ENCODE measurements around the gene FAM83E.

Gene FAM83E

DNA sequence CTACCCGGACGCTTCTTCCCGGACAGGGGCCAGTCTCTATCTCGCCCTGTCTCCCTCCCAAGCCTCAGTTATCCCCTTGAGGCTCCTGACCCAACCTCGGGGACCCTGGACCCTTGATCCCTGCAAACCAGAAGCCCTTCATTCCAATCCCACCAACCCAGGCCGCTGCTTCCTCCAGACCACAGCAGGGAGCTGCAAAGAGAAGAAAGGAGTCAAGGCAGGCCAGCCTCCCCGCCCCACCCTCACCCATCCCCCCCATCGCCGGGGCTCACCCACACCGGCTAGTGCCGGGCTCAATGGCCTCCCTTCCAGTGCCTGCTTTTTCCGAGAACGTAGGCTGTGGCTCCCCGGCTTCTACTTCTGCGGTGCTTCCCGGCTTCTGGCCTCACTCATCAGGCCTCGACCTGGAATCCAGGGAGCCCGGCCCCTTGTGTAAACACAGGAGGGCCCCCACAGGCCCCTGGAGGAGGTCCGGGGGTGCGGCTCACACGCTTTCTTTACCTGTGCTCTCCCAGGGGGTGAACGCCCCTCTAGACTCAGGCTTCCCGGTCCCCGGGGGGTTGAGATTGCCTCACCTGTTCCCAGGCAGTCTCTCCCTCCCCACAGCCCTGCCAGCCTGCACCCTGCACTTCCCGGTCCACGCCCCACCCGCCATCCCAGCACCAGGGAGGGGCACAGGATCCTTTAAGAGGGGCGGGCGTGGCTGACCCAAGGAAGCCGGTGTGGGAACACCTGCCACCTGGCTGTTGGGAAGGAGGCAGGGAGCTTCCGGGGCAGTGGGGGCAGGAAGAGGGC is at the start of gene FAM83E:
Gene FAM83E (minus strand): TSS at position 641 of the 795 bp plus-strand sequence. CDS start 1,704 bp downstream, outside the sequence.
- POLR2A ChIA-PET (ENCODE audit: low non-redundant PET), result interaction anchor here (1.0 to 1.2 kb wide), 2 partner anchors 18 to 127 kb away, joined by 3 to 4 read pairs; no protein-coding TSS in a partner anchor

GRCh38 chr19:48664476-48664875 is 49.6 kb upstream of the FAM83E start:
- ChIA-PET POLR2A (ENCODE audit: low non-redundant PET) (no interaction called here), CTCF (interaction anchor here (1.3 kb wide), 1 partner anchor 11 kb away, joined by 3 read pairs; no protein-coding TSS in a partner anchor)
- no peak overlapping the region for H3K27ac ChIP-seq
- no peak for DNase-seq (ENCODE audit: low spot score)
- no peak for TF ChIP-seq CTCF (conservative IDR thresholded peaks at IDR 0.05; ENCODE audit: low read depth)

More for the DNA sequence above, at the start of gene FAM83E:
- no peak for TF ChIP-seq CTCF (conservative IDR thresholded peaks at IDR 0.05; ENCODE audit: low read depth)
- peak within 1 kb of the TSS; percentile 92 for H3K27ac ChIP-seq
- DNase-seq (ENCODE audit: low spot score), result peak; percentile 80
- CTCF ChIA-PET, result interaction anchor here (0.5 to 1.5 kb wide), 5 partner anchors 13 to 548 kb away, joined by 3 to 4 read pairs (median 3); partner anchors contain the start of gene KDELR1

GRCh38 chr19:48663667-48664066 is 48.8 kb upstream of the FAM83E start:
- no peak for DNase-seq (ENCODE audit: low spot score)
- ChIA-PET POLR2A (ENCODE audit: low non-redundant PET) (no interaction called here), CTCF (interaction anchor here (0.5 to 0.6 kb wide), 2 partner anchors 13 to 1530 kb away, joined by 3 read pairs; no protein-coding TSS in a partner anchor)
- H3K27ac ChIP-seq, result no peak overlapping the region
- no peak for TF ChIP-seq CTCF (conservative IDR thresholded peaks at IDR 0.05; ENCODE audit: low read depth)

DNA sequence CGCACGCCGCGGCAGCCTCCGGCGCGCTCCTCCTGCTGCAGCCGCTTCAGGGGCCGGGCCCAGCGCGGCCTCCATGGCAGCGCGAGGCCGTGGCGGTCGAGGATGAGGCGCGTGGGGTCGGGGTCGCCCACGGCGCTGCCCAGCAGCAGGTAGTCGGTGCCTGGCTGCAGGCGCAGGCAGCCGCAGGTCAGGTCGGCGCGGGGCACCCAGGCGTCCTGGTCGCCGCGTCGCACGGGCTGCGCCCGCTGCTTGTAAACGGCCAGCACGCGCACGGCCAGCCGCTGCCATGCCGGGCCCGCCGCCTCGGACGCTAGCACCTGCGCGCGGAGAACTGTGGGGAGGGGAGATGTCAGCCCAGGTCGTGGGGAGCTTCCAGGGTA is 46.8 kb upstream of the FAM83E start:
- ChIA-PET CTCF (interaction anchor here (0.6 kb wide), 1 partner anchor 465 kb away, joined by 7 read pairs; no protein-coding TSS in a partner anchor), POLR2A (ENCODE audit: low non-redundant PET) (no interaction called here)
- DNase-seq (ENCODE audit: low spot score), result no peak
- TF ChIP-seq CTCF (conservative IDR thresholded peaks at IDR 0.05; ENCODE audit: low read depth), result no peak
- H3K27ac ChIP-seq, result peak overlapping the region; percentile 80

GRCh38 chr19:48660852-48661710 is 46.2 kb upstream of the FAM83E start:
- CTCF ChIA-PET, result interaction anchor here (0.6 kb wide), 1 partner anchor 466 kb away, joined by 7 read pairs; no protein-coding TSS in a partner anchor
- POLR2A ChIA-PET (ENCODE audit: low non-redundant PET), result no interaction called here

More at GRCh38 chr19:48660852-48661710, 46.2 kb upstream of the FAM83E start:
- peak; percentile 95 for DNase-seq (ENCODE audit: low spot score)
- H3K27ac ChIP-seq, result peak overlapping the region; percentile 80
- no peak for TF ChIP-seq CTCF (conservative IDR thresholded peaks at IDR 0.05; ENCODE audit: low read depth)

Measured in RWPE1 (cell line).